Adrenal gland (tissue), 12 donors: ENCODE results near the gene RHBDL1. TPM values are rescaled to one million over a fixed set of nuclear protein-coding genes. Genes with fewer than 3 reads are reported as not detected.

Experiments
- DNase-seq, 7 donors: peaks; one replicate each; pipeline ENCODE4 v3.0.0-alpha.2; 2019 to 2020
- H3K27ac ChIP-seq, 5 donors: fragments of 200-600 bp; sonication (generic) in 4 of 5; 1 replicate in 3 of 5; 2 replicates in 2 of 5; pipeline versions ENCODE4 v1.5.1 to v1.8.0; 2016 to 2020; ENCODE audit warnings: mild to moderate bottlenecking in 1 of 5
- H3K27me3 ChIP-seq: fragments of 200-600 bp; 2 replicates; pipeline ENCODE4 v1.8.0; 2021
- H3K36me3 ChIP-seq, 2 donors: fragments of 200-600 bp; replicated peaks in 1 of 2; 1 replicate in 1 of 2; 2 replicates in 1 of 2; pipeline versions ENCODE4 v1.5.1 to v1.8.0; 2018 to 2022
- H3K4me1 ChIP-seq, 2 donors: fragments of 200-600 bp; replicated peaks in 1 of 2; 1 replicate in 1 of 2; 2 replicates in 1 of 2; pipeline versions ENCODE4 v1.5.1 to v1.8.0; 2018 to 2021
- H3K4me3 ChIP-seq, 4 donors: fragments of 200-600 bp; sonication (generic) in 3 of 4; one replicate each; pipeline ENCODE4 v1.5.1; 2016 to 2018
- H3K9me3 ChIP-seq, 3 donors: fragments of 200-600 bp; sonication (generic) in 1 of 3; replicated peaks in 1 of 3; 1 replicate in 2 of 3; 2 replicates in 1 of 3; pipeline versions ENCODE4 v1.5.1 to v1.8.0; 2016 to 2021
- CTCF ChIP-seq, 6 experiments: fragments of 450-650 bp in 4 of 6; fragments of 200-600 bp in 2 of 6; sonication (generic) in 1 of 6; IDR thresholded peaks; 1 replicate in 5 of 6; 2 replicates in 1 of 6; pipeline versions ENCODE4 v1.5.1 to v1.8.0; 2016 to 2021; ENCODE audit warnings: antibody characterized with exemption in 6 of 6, mild to moderate bottlenecking in 2 of 6, moderate library complexity in 1 of 6
- POLR2A ChIP-seq, 2 donors: fragments of 450-650 bp; IDR thresholded peaks; one replicate each; pipeline ENCODE4 v1.6.1; 2017; ENCODE audit warnings: antibody characterized with exemption in 2 of 2, mild to moderate bottlenecking in 2 of 2, moderate library complexity in 1 of 2
- WGBS, 4 donors: extraction: QIAGEN DNeasy Blood & Tissue Kit in 2 of 4; methylation state at CpG; one replicate each; pipeline versions ENCODE4 v1.1.5 to v1.1.7; 2013 to 2017; 5-methylcytosine and 5-hydroxymethylcytosine counted together
- intact Hi-C, 2 donors: fragments of 100-400 bp; cut with DNase I; formaldehyde crosslinking; loops; one replicate each; pipeline versions ENCODE4 v1.14.1 to v1.15.0; 2022 to 2023
- polyA plus RNA-seq, 3 donors: library from polyadenylated mRNA; stranded (reverse); fragments of 200-250 nt in 2 of 3; fragments of 350-450 nt in 1 of 3; fragmentation: Illumina TruSeq in 1 of 3; extraction: RNeasy Lipid Tissue Mini Kit (QIAGEN cat#74804) in 1 of 3; gene quantifications; one replicate each; pipeline ENCODE4 v1.2.3, GENCODE V29; 2013 to 2014
- total RNA-seq, 9 donors: library from RNA; depleted of rRNA in 4 of 9; stranded (reverse); fragments of >200 nt in 4 of 9; fragments of 120-200 nt in 1 of 9; fragmentation: NEBNext Ultra II Directional in 1 of 9; extraction: Animal tissue kit (Norgen Biotek cat#: 25700) in 1 of 9; gene quantifications; one replicate each; pipeline versions ENCODE4 v1.1.0 to v1.2.4, GENCODE V29; 2013 to 2023
- donor health status: healthy with polysubstance abuse.
- donor health status: Bipolar disorder and iron deficiency.
- donor health status: DM: yes; HTN: yes; CAD: no.
- donor health status: DM: no; HTN: no; CAD: no.
- donor health status: DM: no; HTN: no; CAD: no.
- donor health status: DM: yes; HTN: yes; CAD: no.

Gene RHBDL1
- total and polyA plus RNA-seq, 12 donors, result 0.13 to 21.1 (median 3.8) TPM

GRCh38 chr16:721765-722540 is 46.5 kb downstream of the RHBDL1 start:
- no peaks in the 10 kb centered on the region for H3K27me3 ChIP-seq
- 84 to 90% (median 89%) methylated on average over 23 to 51 of the region's 51 CpGs for WGBS, 4 donors
- DNase-seq, result no peak
- no peaks in the 10 kb centered on the region for H3K9me3 ChIP-seq
- H3K4me3 ChIP-seq, result peak overlapping the region in 1 of 4 donors; percentile 88
- peaks cover 13 to 17% of the 10 kb centered on the region in 2 donors for H3K4me1 ChIP-seq
- peak overlapping the region in 4 of 5 donors; percentile 89 to 95 (median 90) for H3K27ac ChIP-seq
- intact Hi-C loops, result no loop called here
- no peak for TF ChIP-seq CTCF (IDR thresholded peaks at IDR 0.05)
- TF ChIP-seq POLR2A (IDR thresholded peaks at IDR 0.05), result no peak
- no peaks in the 10 kb centered on the region for H3K36me3 ChIP-seq

GRCh38 chr16:722835-723633 is 47.6 kb downstream of the RHBDL1 start:
- H3K27me3 ChIP-seq, result no peaks in the 10 kb centered on the region
- TF ChIP-seq POLR2A (IDR thresholded peaks at IDR 0.05), result no peak
- peaks cover 24 to 25% of the 10 kb centered on the region in 2 donors for H3K4me1 ChIP-seq
- no peaks in the 10 kb centered on the region for H3K9me3 ChIP-seq
- H3K4me3 ChIP-seq, result no peak overlapping the region
- intact Hi-C loops, result no loop called here
- H3K36me3 ChIP-seq, result no peaks in the 10 kb centered on the region
- no peak for DNase-seq
- no peak overlapping the region for H3K27ac ChIP-seq
- 60 to 87% (median 80%) methylated on average over 1 to 24 of the region's 24 CpGs for WGBS, 4 donors

GRCh38 chr16:723695-724094 is 48.2 kb downstream of the RHBDL1 start:
- H3K36me3 ChIP-seq, result no peaks in the 10 kb centered on the region
- H3K4me1 ChIP-seq, result peaks cover 31% of the 10 kb centered on the region in 2 donors
- WGBS, 4 donors, result 72 to 100% (median 79%) methylated on average over 2 to 9 of the region's 9 CpGs
- no peak overlapping the region for H3K27ac ChIP-seq
- DNase-seq, result no peak
- H3K9me3 ChIP-seq, result no peaks in the 10 kb centered on the region
- intact Hi-C loops, result no loop called here
- TF ChIP-seq CTCF (IDR thresholded peaks at IDR 0.05), result no peak
- no peak for TF ChIP-seq POLR2A (IDR thresholded peaks at IDR 0.05)
- no peaks in the 10 kb centered on the region for H3K27me3 ChIP-seq
- H3K4me3 ChIP-seq, result no peak overlapping the region

- no peaks in the 10 kb centered on the region for H3K9me3 ChIP-seq
- 60 to 66% (median 63%) methylated on average over 1 to 29 of the region's 29 CpGs for WGBS, 4 donors
- no peaks in the 10 kb centered on the region for H3K27me3 ChIP-seq
- H3K4me1 ChIP-seq, result peaks cover 31 to 32% of the 10 kb centered on the region in 2 donors
- no peak overlapping the region for H3K4me3 ChIP-seq
- no peak for TF ChIP-seq POLR2A (IDR thresholded peaks at IDR 0.05)
- no peak for TF ChIP-seq CTCF (IDR thresholded peaks at IDR 0.05)
- H3K27ac ChIP-seq, result no peak overlapping the region
- H3K36me3 ChIP-seq, result no peaks in the 10 kb centered on the region
- intact Hi-C loops, result no loop called here
- DNase-seq, result no peak
Measured at GRCh38 chr16:724188-725040, 48.9 kb downstream of the RHBDL1 start.
